WTC11 (cell line): ENCODE results near the gene SCPEP1. TPM values are rescaled to one million over a fixed set of nuclear protein-coding genes. Genes with fewer than 3 reads are reported as not detected.

Source experiments
- ATAC-seq: fragments of 200-7000 bp; cut with Tn5 transposase; 2 replicates; pipeline ENCODE4 v1.10.0; 2021; ENCODE audit warnings: mild to moderate bottlenecking, moderate library complexity
- CTCF ChIA-PET: fragments of 300-600 bp; sonication (Branson Sonifier 250); formaldehyde crosslinking; loops from one replicate; lab custom pipeline; 2021; ENCODE audit warnings: antibody characterized with exemption; lab: Charles Lee
- POLR2A ChIA-PET: fragments of 350-600 bp; sonication (Branson Sonifier 250); formaldehyde crosslinking; loops from one replicate; lab custom pipeline; 2021; ENCODE audit warnings: antibody characterized with exemption; lab: Charles Lee
- DNase-seq: peaks from one replicate; pipeline ENCODE4 v3.0.0; 2021; ENCODE audit warnings: low spot score
- H3K27ac Mint-ChIP-seq: 2 replicates; pipeline ENCODE4 v1.8.0; 2021; ENCODE audit warnings: mixed read lengths
- H3K27me3 Mint-ChIP-seq: 2 replicates; pipeline ENCODE4 v1.8.0; 2021; ENCODE audit warnings: low read depth, mild to moderate bottlenecking, moderate library complexity, mixed read lengths
- H3K36me3 Mint-ChIP-seq: 2 replicates; pipeline ENCODE4 v1.8.0; 2021; ENCODE audit warnings: mixed read lengths
- H3K4me1 Mint-ChIP-seq: 2 replicates; pipeline ENCODE4 v1.8.0; 2022; ENCODE audit warnings: mixed read lengths
- H3K4me3 Mint-ChIP-seq: 2 replicates; pipeline ENCODE4 v1.8.0; 2021; ENCODE audit warnings: mild to moderate bottlenecking, moderate library complexity, mixed read lengths
- H3K9me3 Mint-ChIP-seq: 2 replicates; pipeline ENCODE4 v1.8.0; 2021; ENCODE audit warnings: mixed read lengths
- ATF2 ChIP-seq: sonication (generic); formaldehyde crosslinking; IDR thresholded peaks from 2 replicates; pipeline ENCODE4 v1.8.1; 2022; ENCODE audit warnings: low read depth, missing genetic modification reagents, borderline replicate concordance
- CDX4 ChIP-seq: fragments of 250-450 bp; sonication (Bioruptor Pico); IDR thresholded peaks from 2 replicates; pipeline ENCODE4 v1.9.0; 2021; ENCODE audit warnings: moderate library complexity, mild to moderate bottlenecking, inconsistent platforms, borderline replicate concordance
- ETV6 ChIP-seq: sonication (generic); formaldehyde crosslinking; IDR thresholded peaks from 2 replicates; pipeline ENCODE4 v1.8.1; 2022; ENCODE audit warnings: mild to moderate bottlenecking, missing genetic modification reagents
- FOXP1 ChIP-seq: sonication (generic); formaldehyde crosslinking; IDR thresholded peaks from 2 replicates; pipeline ENCODE4 v1.8.0; 2022; ENCODE audit warnings: missing genetic modification reagents, mild to moderate bottlenecking, moderate library complexity, borderline replicate concordance
- MAX ChIP-seq: sonication (generic); formaldehyde crosslinking; IDR thresholded peaks from 2 replicates; pipeline ENCODE4 v1.8.0; 2022; ENCODE audit warnings: mild to moderate bottlenecking, missing genetic modification reagents
- MLX ChIP-seq: sonication (generic); formaldehyde crosslinking; IDR thresholded peaks from 2 replicates; pipeline ENCODE4 v1.8.1; 2023; ENCODE audit warnings: mild to moderate bottlenecking, missing genetic modification reagents, moderate library complexity
- MXD4 ChIP-seq: fragments of 250-450 bp; sonication (Bioruptor Pico); IDR thresholded peaks from 2 replicates; pipeline ENCODE4 v1.8.0; 2021; ENCODE audit warnings: mild to moderate bottlenecking, moderate library complexity, borderline replicate concordance
- OVOL2 ChIP-seq: fragments of 250-450 bp; sonication (Bioruptor Pico); IDR thresholded peaks from 2 replicates; pipeline ENCODE4 v1.9.0; 2021; ENCODE audit warnings: mild to moderate bottlenecking, borderline replicate concordance
- SMAD4 ChIP-seq: sonication (generic); formaldehyde crosslinking; IDR thresholded peaks from 2 replicates; pipeline ENCODE4 v1.8.0; 2022; ENCODE audit warnings: mild to moderate bottlenecking, missing genetic modification reagents
- SP1 ChIP-seq: sonication (generic); formaldehyde crosslinking; conservative IDR thresholded peaks from 2 replicates; pipeline ENCODE4 v1.8.1; 2022; ENCODE audit warnings: missing genetic modification reagents
- STAT6 ChIP-seq: sonication (generic); formaldehyde crosslinking; conservative IDR thresholded peaks from 2 replicates; pipeline ENCODE4 v1.8.1; 2023; ENCODE audit warnings: mild to moderate bottlenecking, low read depth, missing genetic modification reagents, moderate library complexity
- TP53 ChIP-seq: sonication (generic); formaldehyde crosslinking; IDR thresholded peaks from 2 replicates; pipeline ENCODE4 v1.8.1; 2023; ENCODE audit warnings: mild to moderate bottlenecking, missing genetic modification reagents
- USF1 ChIP-seq: sonication (generic); formaldehyde crosslinking; IDR thresholded peaks from 2 replicates; pipeline ENCODE4 v1.8.0; 2022; ENCODE audit warnings: mild to moderate bottlenecking, missing genetic modification reagents
- ZBTB43 ChIP-seq: sonication (generic); formaldehyde crosslinking; IDR thresholded peaks from 2 replicates; pipeline ENCODE4 v1.8.1; 2023; ENCODE audit warnings: mild to moderate bottlenecking, missing genetic modification reagents
- ZMAT4 ChIP-seq: fragments of 250-450 bp; sonication (Bioruptor Pico); IDR thresholded peaks from 2 replicates; pipeline ENCODE4 v1.9.0; 2021; ENCODE audit warnings: mild to moderate bottlenecking
- total RNA-seq: library from RNA; stranded (reverse); gene quantifications from 3 replicates; pipeline ENCODE4 v1.2.3, GENCODE V29; 2021

The SCPEP1 gene
- total RNA-seq, 1 experiment from 2014 or later: 49.3 TPM

- TF ChIP-seq ATF2 (CRISPR knock-in tag): no peak
- TF ChIP-seq ZBTB43: no peak
- no peak for TF ChIP-seq MLX (CRISPR knock-in tag)
- TF ChIP-seq ZMAT4 (CRISPR knock-in tag): no peak
- no peak for TF ChIP-seq MAX (CRISPR knock-in tag)
- TF ChIP-seq OVOL2 (CRISPR knock-in tag): no peak
- TF ChIP-seq CDX4: no peak
- no peak for TF ChIP-seq MXD4
Observed at GRCh38 chr17:57021226-57021940, 43.5 kb downstream of the SCPEP1 start (continued).

GRCh38 chr17:57025876-57026275 is 47.9 kb downstream of the SCPEP1 start:
- no peak for ATAC-seq
- Mint-ChIP-seq H3K4me3 (no peak overlapping the region), H3K36me3 (peaks cover 56% of the 10 kb centered on the region), H3K27me3 (no peaks in the 10 kb centered on the region; the same call in 1 of the 2 replicates), H3K4me1 (no peaks in the 10 kb centered on the region), H3K9me3 (peaks cover 72% of the 10 kb centered on the region), H3K27ac (no peak overlapping the region)
- no peak for TF ChIP-seq MAX (CRISPR knock-in tag)
- TF ChIP-seq SP1: no peak
- TF ChIP-seq FOXP1 (CRISPR knock-in tag): no peak
- no peak for TF ChIP-seq SMAD4
- TF ChIP-seq STAT6 (CRISPR knock-in tag): no peak
- TF ChIP-seq CDX4: no peak
- no peak for TF ChIP-seq TP53 (CRISPR knock-in tag)
- no peak for TF ChIP-seq ETV6 (CRISPR knock-in tag)
- no peak for TF ChIP-seq USF1 (CRISPR knock-in tag)
- CTCF ChIA-PET: no interaction called here
- POLR2A ChIA-PET: no interaction called here
- DNase-seq: no peak
